Spinal cord (tissue), 10 donors: ENCODE data around the gene BLZF1. TPM values are rescaled to one million over a fixed set of nuclear protein-coding genes. Genes with fewer than 3 reads are reported as not detected.
"Not testable (repeated sequence)": the region's sequence is repeated elsewhere in the genome, so short reads cannot be mapped to it uniquely, and the experiment has no call there.

ENCODE experiments used
- DNase-seq, 6 donors: peaks; one replicate each; pipeline versions ENCODE4 v3.0.0 to v3.0.0-alpha.2; 2013 to 2015; ENCODE audit warnings: low spot score in 6 of 6, low read depth in 4 of 6
- H3K27ac ChIP-seq: one replicate; pipeline ENCODE4 v1.5.1; 2013; ENCODE audit warnings: low read depth, low read length, control low read depth
- H3K27me3 ChIP-seq: one replicate; pipeline ENCODE4 v1.6.1; 2013; ENCODE audit warnings: low read length; ENCODE audit not compliant: control insufficient read depth, insufficient read depth
- H3K36me3 ChIP-seq: one replicate; pipeline ENCODE4 v1.6.1; 2013; ENCODE audit warnings: low read length; ENCODE audit not compliant: control insufficient read depth, insufficient read depth
- H3K4me1 ChIP-seq: one replicate; pipeline ENCODE4 v1.6.1; 2013; ENCODE audit warnings: low read length; ENCODE audit not compliant: control insufficient read depth, insufficient read depth
- H3K4me3 ChIP-seq: one replicate; pipeline ENCODE4 v1.5.1; 2013; ENCODE audit warnings: low read depth, low read length, control low read depth
- H3K9me3 ChIP-seq: one replicate; pipeline ENCODE4 v1.6.1; 2013; ENCODE audit warnings: low read length; ENCODE audit not compliant: control insufficient read depth, insufficient read depth
- WGBS: methylation state at CpG from one replicate; pipeline ENCODE4 v1.1.5; 2013; ENCODE audit warnings: missing lambda C conversion rate; ENCODE audit not compliant: insufficient coverage; 5-methylcytosine and 5-hydroxymethylcytosine counted together
- polyA plus RNA-seq, 2 donors: library from polyadenylated mRNA; unstranded; fragments of 120-200 nt; gene quantifications; one replicate each; pipeline ENCODE4 v1.2.1, GENCODE V29; 2013; ENCODE audit not compliant: insufficient read length in 2 of 2
- total RNA-seq, 2 donors: library from RNA; depleted of rRNA in 1 of 2; stranded (reverse); fragments of 120-200 nt in 1 of 2; fragments of >200 nt in 1 of 2; gene quantifications; one replicate each; pipeline versions ENCODE4 v1.2.3 to v1.2.4, GENCODE V29; 2013 to 2014
- donor health status: healthy.

BLZF1 gene
- total and polyA plus RNA-seq, 4 donors = 16.0 to 35.0 (median 24.9) TPM

- Histone ChIP-seq H3K27me3 (no peaks in the 10 kb centered on the region), H3K36me3 (no peaks in the 10 kb centered on the region), H3K4me3 (no peak overlapping the region), H3K9me3 (peaks cover 6% of the 10 kb centered on the region), H3K4me1 (no peaks in the 10 kb centered on the region), H3K27ac (no peak overlapping the region)
- no peak for DNase-seq
- no CpG with 5 or more reads among the region's 2 CpGs for WGBS
Measured at GRCh38 chr1:169330927-169331326, 37.1 kb upstream of the BLZF1 start.

GRCh38 chr1:169334727-169335126 is 33.3 kb upstream of the BLZF1 start:
- H3K27me3 ChIP-seq, H3K36me3 ChIP-seq, H3K4me3 ChIP-seq, DNase-seq, H3K4me1 ChIP-seq, H3K9me3 ChIP-seq, H3K27ac ChIP-seq: not testable (repeated sequence)
- no CpG with 5 or more reads among the region's 3 CpGs for WGBS

GRCh38 chr1:169336947-169337715 is 30.9 kb upstream of the BLZF1 start:
- H3K27me3 ChIP-seq, H3K27ac ChIP-seq, H3K4me3 ChIP-seq, DNase-seq, H3K9me3 ChIP-seq, H3K4me1 ChIP-seq, H3K36me3 ChIP-seq: not testable (repeated sequence)
- 97% methylated on average over 30 of the region's 35 CpGs for WGBS

GRCh38 chr1:169338617-169339016 is 29.4 kb upstream of the BLZF1 start:
- no peaks in the 10 kb centered on the region for H3K27me3 ChIP-seq
- H3K4me1 ChIP-seq = no peaks in the 10 kb centered on the region
- no peak for DNase-seq
- peaks cover 3% of the 10 kb centered on the region for H3K36me3 ChIP-seq
- no CpG with 5 or more reads among the region's 2 CpGs for WGBS
- no peak overlapping the region for H3K4me3 ChIP-seq
- no peaks in the 10 kb centered on the region for H3K9me3 ChIP-seq
- no peak overlapping the region for H3K27ac ChIP-seq

- peaks cover 3% of the 10 kb centered on the region for H3K36me3 ChIP-seq
- H3K4me1 ChIP-seq = no peaks in the 10 kb centered on the region
- H3K27me3 ChIP-seq = no peaks in the 10 kb centered on the region
- H3K9me3 ChIP-seq = no peaks in the 10 kb centered on the region
- H3K27ac ChIP-seq = no peak overlapping the region
- DNase-seq = no peak
- H3K4me3 ChIP-seq = no peak overlapping the region
Measured at GRCh38 chr1:169339773-169340172, 28.2 kb upstream of the BLZF1 start.

GRCh38 chr1:169340882-169341281 is 27.1 kb upstream of the BLZF1 start:
- no peak overlapping the region for H3K27ac ChIP-seq
- H3K27me3 ChIP-seq = no peaks in the 10 kb centered on the region
- no peaks in the 10 kb centered on the region for H3K4me1 ChIP-seq
- no peak for DNase-seq
- no peak overlapping the region for H3K4me3 ChIP-seq
- WGBS = 96% methylated on average over 5 of the region's 5 CpGs
- H3K36me3 ChIP-seq = peaks cover 3% of the 10 kb centered on the region
- no peaks in the 10 kb centered on the region for H3K9me3 ChIP-seq

- H3K27me3 ChIP-seq, H3K4me3 ChIP-seq, H3K9me3 ChIP-seq, H3K27ac ChIP-seq, DNase-seq, H3K36me3 ChIP-seq, H3K4me1 ChIP-seq: not testable (repeated sequence)
- no CpG with 5 or more reads among the region's 3 CpGs for WGBS
Measured at GRCh38 chr1:169342096-169342495, 25.9 kb upstream of the BLZF1 start.

- no peak for DNase-seq
- 96% methylated on average over 1 of the region's 1 CpG for WGBS
Measured at GRCh38 chr1:169345511-169345910, 22.5 kb upstream of the BLZF1 start.

GRCh38 chr1:169346036-169346589 is 21.9 kb upstream of the BLZF1 start:
- H3K27ac ChIP-seq = no peak overlapping the region
- H3K36me3 ChIP-seq = peaks cover 4% of the 10 kb centered on the region
- no peaks in the 10 kb centered on the region for H3K27me3 ChIP-seq
- DNase-seq = no peak
- no peaks in the 10 kb centered on the region for H3K9me3 ChIP-seq
- 90% methylated on average over 3 of the region's 3 CpGs for WGBS
- no peak overlapping the region for H3K4me3 ChIP-seq
- H3K4me1 ChIP-seq = no peaks in the 10 kb centered on the region

More at GRCh38 chr1:169345511-169345910, 22.5 kb upstream of the BLZF1 start:
- H3K27me3 ChIP-seq = no peaks in the 10 kb centered on the region
- H3K27ac ChIP-seq = no peak overlapping the region
- peaks cover 4% of the 10 kb centered on the region for H3K36me3 ChIP-seq
- no peak overlapping the region for H3K4me3 ChIP-seq
- no peaks in the 10 kb centered on the region for H3K9me3 ChIP-seq
- H3K4me1 ChIP-seq = no peaks in the 10 kb centered on the region

- Histone ChIP-seq H3K36me3 (peaks cover 4% of the 10 kb centered on the region), H3K27ac (no peak overlapping the region), H3K4me1 (no peaks in the 10 kb centered on the region), H3K9me3 (no peaks in the 10 kb centered on the region), H3K4me3 (no peak overlapping the region), H3K27me3 (no peaks in the 10 kb centered on the region)
- peak in 1 of 6 donors; percentile 9 for DNase-seq
- no CpG with 5 or more reads among the region's 2 CpGs for WGBS
Measured at GRCh38 chr1:169347688-169348382, 20.2 kb upstream of the BLZF1 start.
